Tibial artery (tissue), 4 donors: ENCODE measurements around the gene UNK.

Experiments
- DNase-seq, 2 donors: peaks; one replicate each; pipeline ENCODE4 v3.0.0-alpha.2; 2019
- H3K27ac ChIP-seq, 2 donors: fragments of 200-600 bp; sonication (generic) in 1 of 2; 1 replicate in 1 of 2; 2 replicates in 1 of 2; pipeline ENCODE4 v1.5.1; 2018 to 2019; ENCODE audit warnings: mild to moderate bottlenecking in 1 of 2
- H3K27me3 ChIP-seq, 2 donors: fragments of 200-600 bp; sonication (generic) in 1 of 2; one replicate each; pipeline versions ENCODE4 v1.5.1 to v1.6.0; 2016 to 2019
- H3K36me3 ChIP-seq, 3 donors: fragments of 200-600 bp; sonication (generic) in 2 of 3; one replicate each; pipeline ENCODE4 v1.5.1; 2016 to 2019; ENCODE audit warnings: mild to moderate bottlenecking in 2 of 3
- H3K4me1 ChIP-seq, 4 donors: fragments of 200-600 bp; sonication (generic) in 2 of 4; 1 replicate in 3 of 4; 2 replicates in 1 of 4; pipeline ENCODE4 v1.5.1; 2016 to 2019
- H3K4me3 ChIP-seq, 2 donors: fragments of 200-600 bp; sonication (generic) in 1 of 2; 1 replicate in 1 of 2; 2 replicates in 1 of 2; pipeline ENCODE4 v1.5.1; 2018 to 2019; ENCODE audit warnings: mild to moderate bottlenecking in 2 of 2
- H3K9me3 ChIP-seq, 3 donors: fragments of 200-600 bp; sonication (generic) in 1 of 3; one replicate each; pipeline ENCODE4 v1.5.1; 2016 to 2019
- CTCF ChIP-seq, 2 experiments: fragments of 200-600 bp in 1 of 2; fragments of 450-650 bp in 1 of 2; IDR thresholded peaks; one replicate each; pipeline ENCODE4 v1.5.1; 2017 to 2019; ENCODE audit warnings: antibody characterized with exemption in 2 of 2, mild to moderate bottlenecking in 1 of 2, moderate library complexity in 1 of 2
- intact Hi-C: fragments of 100-400 bp; cut with DNase I; formaldehyde crosslinking; loops from one replicate; pipeline ENCODE4 v1.15.0; 2023; ENCODE audit warnings: low total_unique reads

UNK gene

GRCh38 chr17:75822119-75822799 lies 37.7 kb downstream of the UNK start:
- intact Hi-C loops: no loop called here
- H3K27me3 ChIP-seq: no peaks in the 10 kb centered on the region
- no peak overlapping the region for H3K27ac ChIP-seq
- no peak overlapping the region for H3K4me3 ChIP-seq
- H3K4me1 ChIP-seq: peaks cover 0 to 29% (median 6%) of the 10 kb centered on the region in 4 donors
- no peak for TF ChIP-seq CTCF (IDR thresholded peaks at IDR 0.05)
- H3K36me3 ChIP-seq: peaks cover 61 to 83% (median 74%) of the 10 kb centered on the region in 3 donors
- no peak for DNase-seq
- no peaks in the 10 kb centered on the region for H3K9me3 ChIP-seq

GRCh38 chr17:75822800-75823166 lies 38.2 kb downstream of the UNK start:
- Histone ChIP-seq H3K27me3 (no peaks in the 10 kb centered on the region), H3K27ac (no peak overlapping the region), H3K36me3 (peaks cover 56 to 78% (median 68%) of the 10 kb centered on the region in 3 donors), H3K4me1 (peaks cover 0 to 34% (median 11%) of the 10 kb centered on the region in 4 donors), H3K9me3 (no peaks in the 10 kb centered on the region), H3K4me3 (no peak overlapping the region)
- no peak for DNase-seq
- intact Hi-C loops: no loop called here
- TF ChIP-seq CTCF (IDR thresholded peaks at IDR 0.05): no peak

DNA sequence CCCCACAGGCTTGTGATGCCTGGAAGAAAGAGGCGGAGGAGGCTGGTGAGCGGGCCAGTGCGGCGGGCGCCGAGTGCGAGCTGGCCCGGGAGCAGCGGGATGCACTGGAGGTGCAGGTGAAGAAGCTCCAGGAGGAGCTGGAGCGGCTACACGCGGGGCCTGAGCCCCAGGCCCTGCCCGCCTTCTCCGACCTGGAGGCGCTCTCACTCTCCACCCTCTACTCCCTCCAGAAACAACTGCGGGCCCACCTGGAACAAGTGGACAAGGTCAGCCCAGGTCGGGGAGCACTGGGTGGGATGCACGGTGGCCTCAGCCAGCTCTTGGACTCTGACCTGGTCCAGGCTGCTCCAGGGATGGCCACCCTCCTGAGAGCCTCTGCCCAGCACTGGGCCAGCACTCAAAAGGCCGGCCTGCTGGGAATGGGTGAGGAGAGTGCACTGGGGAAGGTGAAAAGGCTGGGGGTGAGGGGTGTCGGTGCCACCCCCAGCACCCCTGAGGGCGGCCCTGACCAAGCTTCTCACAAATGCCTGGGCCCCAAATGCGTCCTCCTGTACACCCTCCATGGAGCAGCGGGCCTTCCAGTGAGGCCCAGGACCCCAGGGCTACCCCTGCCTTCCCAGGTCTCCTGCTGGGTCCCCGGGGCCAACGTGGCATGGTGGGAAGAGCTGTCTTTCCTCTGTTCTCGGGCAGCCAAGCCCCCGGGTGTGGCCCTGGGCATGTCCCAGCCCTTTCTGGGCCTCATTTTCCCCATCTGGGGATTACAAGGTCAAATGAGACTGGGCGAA lies 38.8 kb downstream of the UNK start:
- H3K36me3 ChIP-seq: peaks cover 49 to 71% (median 62%) of the 10 kb centered on the region in 3 donors
- intact Hi-C loops: no loop called here

GRCh38 chr17:75824050-75824552 lies 39.5 kb downstream of the UNK start:
- Histone ChIP-seq H3K36me3 (peaks cover 43 to 71% (median 55%) of the 10 kb centered on the region in 3 donors), H3K9me3 (no peaks in the 10 kb centered on the region), H3K27ac (no peak overlapping the region), H3K4me1 (peaks cover 0 to 45% (median 17%) of the 10 kb centered on the region in 4 donors), H3K27me3 (no peaks in the 10 kb centered on the region), H3K4me3 (no peak overlapping the region)
- DNase-seq: no peak
- no peak for TF ChIP-seq CTCF (IDR thresholded peaks at IDR 0.05)
- intact Hi-C loops: no loop called here

More for the DNA sequence above, 38.8 kb downstream of the UNK start:
- no peaks in the 10 kb centered on the region for H3K9me3 ChIP-seq
- H3K4me1 ChIP-seq: peaks cover 0 to 41% (median 17%) of the 10 kb centered on the region in 4 donors
- no peak for TF ChIP-seq CTCF (IDR thresholded peaks at IDR 0.05)
- H3K27ac ChIP-seq: no peak overlapping the region
- no peak overlapping the region for H3K4me3 ChIP-seq
- no peaks in the 10 kb centered on the region for H3K27me3 ChIP-seq
- no peak for DNase-seq

GRCh38 chr17:75824666-75825065 lies 40.1 kb downstream of the UNK start:
- intact Hi-C loops: no loop called here
- Histone ChIP-seq H3K27me3 (no peaks in the 10 kb centered on the region), H3K9me3 (no peaks in the 10 kb centered on the region), H3K27ac (peak overlapping the region; percentile 1 to 29), H3K4me3 (no peak overlapping the region), H3K4me1 (peaks cover 0 to 45% (median 17%) of the 10 kb centered on the region in 4 donors), H3K36me3 (peaks cover 37 to 66% (median 50%) of the 10 kb centered on the region in 3 donors)
- no peak for DNase-seq
- TF ChIP-seq CTCF (IDR thresholded peaks at IDR 0.05): no peak
